Suppressor macrophage treated with lipopolysaccharide for 1 hour (primary cell): ENCODE data around the gene ABHD12B.
"Not testable (repeated sequence)": the region's sequence is repeated elsewhere in the genome, so short reads cannot be mapped to it uniquely, and the experiment has no call there.

ENCODE experiments used
- DNase-seq, 3 donors: peaks; one replicate each; pipeline ENCODE4 v3.0.0-alpha.2; 2020 to 2022

ABHD12B gene

DNA sequence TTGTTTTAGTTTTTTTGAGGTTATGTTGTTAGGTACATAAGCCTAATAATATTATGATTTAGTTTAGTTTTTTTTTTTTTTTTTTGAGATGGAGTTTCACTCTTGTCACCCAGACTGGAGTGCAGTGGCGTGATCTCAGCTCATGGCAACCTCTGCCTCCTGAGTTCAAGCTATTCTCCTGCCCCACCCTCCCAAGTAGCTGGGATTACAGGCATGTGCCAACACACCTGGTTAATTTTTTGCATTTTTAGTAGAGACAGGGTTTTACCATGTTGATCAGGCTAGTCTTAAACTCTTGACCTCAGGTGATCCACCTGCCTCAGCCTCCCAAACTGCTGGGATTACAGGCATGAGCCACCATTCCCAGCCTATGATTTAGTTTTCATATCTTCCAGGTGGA, 25.2 kb downstream of the ABHD12B start:
- DNase-seq: not testable (repeated sequence)

DNA sequence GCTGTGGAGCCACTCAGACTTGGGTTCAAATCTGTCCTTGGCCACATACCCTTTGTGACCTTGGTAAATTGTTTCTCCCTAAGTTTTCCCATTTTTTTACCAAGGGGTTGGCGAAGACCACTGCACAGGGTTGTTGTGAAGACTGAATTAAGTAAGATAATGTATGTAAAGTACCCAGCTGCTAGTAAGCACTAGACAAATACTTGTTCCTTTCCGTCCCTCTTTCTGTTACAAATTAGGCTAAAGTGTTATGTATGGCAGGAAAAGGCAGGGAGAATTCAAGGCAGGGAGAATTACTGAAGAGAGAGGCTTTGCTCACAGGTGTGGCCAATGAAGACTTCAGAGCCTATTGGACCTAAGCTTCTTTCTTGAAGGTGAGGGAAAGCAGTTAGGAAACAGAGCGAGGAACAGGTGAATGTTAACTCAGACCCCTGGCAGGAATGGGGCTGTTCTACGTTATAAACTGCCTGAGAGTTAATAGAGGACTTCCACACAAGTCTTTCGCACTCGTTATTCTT, 25.9 kb downstream of the ABHD12B start:
- no peak for DNase-seq

DNA sequence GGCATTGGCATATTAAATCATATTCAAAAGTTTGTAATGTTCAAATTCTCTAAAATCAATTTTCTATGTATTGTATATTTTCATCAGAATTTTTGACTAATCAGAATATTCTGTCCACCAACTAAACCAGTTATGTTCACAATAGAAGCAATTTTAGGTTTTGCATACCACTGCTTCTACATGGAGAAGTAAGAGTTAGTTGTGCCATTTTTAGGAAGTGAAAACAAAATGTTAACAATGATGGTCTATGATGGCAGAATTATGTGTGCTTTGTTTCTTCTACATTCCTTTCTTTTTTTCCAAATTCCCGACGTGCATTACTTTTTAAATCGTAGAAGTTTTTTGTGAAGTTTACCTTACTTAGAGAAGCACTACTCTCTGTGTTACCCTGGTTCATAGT, 29.5 kb downstream of the ABHD12B start:
- peak in 1 of 3 donors; percentile 4 for DNase-seq

DNA sequence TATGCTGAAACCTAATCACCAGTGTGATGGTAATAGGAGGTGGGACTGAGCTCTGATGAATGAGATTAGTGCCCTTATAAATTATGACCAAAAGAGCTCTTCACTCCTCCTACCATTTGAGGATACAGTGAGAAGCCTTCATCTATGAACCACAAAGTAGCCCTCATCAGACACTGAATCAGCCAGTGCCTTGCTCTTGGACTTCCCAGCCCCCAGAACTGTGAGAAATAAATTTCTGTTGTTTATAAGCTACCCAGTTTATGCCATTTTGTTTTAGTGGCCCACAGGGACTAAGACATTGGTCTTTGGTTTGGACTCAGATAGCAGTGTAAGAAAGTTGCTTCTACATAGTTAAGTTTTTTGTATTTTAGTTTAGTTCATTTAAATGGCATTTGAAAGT, 32.9 kb downstream of the ABHD12B start:
- no peak for DNase-seq

DNA sequence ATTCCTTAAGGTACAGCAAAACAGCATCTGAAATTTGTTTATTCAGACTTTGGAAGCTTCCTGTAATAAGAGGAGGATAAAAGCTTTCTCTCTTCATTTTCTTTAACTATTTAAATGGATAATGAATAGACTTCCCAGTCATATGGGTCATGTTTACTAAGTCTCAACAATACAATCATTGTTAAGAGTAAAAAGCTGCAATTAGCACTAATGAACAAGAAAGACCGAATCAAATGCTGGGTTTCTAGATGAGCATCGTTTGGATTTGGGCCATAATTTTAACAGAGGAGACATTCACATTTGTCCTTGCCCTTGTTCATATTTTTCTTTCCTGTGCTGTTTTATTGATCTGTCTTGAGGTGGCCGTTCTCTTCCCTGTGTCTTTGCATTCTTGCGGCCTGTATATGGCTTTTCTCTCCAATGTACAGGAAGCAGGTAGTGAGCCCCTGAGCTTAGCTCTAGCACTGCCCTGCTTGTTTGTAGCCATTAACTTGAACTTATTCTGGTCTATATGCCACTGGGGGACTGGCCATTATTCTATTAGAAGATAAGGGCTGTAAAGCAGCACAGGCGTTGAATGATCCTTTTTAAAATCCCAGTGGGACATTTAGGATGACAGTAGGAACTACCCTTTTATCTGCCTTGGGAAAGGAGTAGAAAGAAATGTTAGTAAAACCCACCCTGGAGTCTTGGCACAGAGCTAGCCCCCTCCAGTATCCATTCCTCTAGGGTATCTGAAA, 34.6 kb downstream of the ABHD12B start:
- no peak for DNase-seq

DNA sequence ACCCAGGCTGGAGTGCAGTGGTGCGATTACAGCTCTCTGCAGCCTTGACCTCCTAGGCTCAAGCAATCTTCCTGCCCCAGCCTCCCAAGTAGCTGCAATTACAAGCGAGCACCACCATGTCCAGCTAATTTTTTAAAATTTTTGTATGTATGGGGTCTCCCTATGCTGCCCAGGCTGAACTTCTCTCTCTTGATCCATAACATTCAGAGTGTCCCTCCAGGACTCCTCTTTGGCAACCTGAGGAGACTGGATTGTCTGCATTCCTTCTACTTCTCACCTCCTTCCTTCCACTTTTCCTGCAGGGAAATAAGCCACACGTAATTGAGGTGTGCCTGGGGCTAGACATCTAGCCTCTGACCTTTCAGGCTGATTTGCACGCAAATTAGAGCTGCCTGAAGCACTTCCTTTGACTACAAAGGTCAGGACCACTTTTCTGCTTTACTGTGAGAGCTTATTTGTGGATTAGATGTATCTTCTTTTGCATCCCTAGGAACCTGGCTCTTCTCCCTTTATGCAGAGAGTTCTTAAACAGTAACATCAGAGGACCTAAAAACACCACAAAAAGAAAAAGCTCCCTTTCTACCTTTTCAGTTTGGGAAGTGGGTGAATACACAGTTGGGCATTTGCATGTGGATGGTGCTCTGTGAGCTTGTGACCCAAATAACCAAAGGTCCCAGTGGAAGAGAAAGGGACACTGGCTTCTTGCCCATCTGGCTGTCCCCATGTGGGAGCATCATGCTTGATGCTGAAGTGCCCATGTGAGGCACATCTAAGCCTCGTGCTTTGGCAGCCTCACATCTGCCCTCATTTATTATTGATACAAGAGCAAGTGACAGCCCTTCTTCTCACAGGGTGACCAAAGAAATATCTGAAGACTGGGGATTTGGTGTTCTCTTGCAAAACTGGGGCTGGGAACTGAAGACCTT, 38.9 kb downstream of the ABHD12B start:
- DNase-seq: no peak

DNA sequence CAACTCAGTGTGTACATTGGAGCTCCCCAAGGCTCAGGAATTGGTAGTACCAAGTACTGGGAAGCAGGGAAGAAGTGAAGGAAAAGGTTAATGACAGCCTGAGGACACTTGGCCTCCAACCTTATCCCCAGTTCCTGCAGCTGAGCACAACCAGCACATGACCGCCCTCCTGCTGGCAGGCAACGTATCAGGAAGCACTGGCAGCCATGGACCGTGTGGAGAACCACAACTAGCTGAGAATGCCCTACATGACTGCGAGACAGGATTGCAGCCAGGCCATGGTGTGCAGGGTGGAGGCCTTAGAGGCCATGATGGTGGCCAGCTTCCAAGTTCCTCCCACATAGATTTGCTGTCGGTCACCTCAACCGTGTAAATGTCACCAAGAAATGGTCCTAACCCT, 45.6 kb downstream of the ABHD12B start:
- no peak for DNase-seq

DNA sequence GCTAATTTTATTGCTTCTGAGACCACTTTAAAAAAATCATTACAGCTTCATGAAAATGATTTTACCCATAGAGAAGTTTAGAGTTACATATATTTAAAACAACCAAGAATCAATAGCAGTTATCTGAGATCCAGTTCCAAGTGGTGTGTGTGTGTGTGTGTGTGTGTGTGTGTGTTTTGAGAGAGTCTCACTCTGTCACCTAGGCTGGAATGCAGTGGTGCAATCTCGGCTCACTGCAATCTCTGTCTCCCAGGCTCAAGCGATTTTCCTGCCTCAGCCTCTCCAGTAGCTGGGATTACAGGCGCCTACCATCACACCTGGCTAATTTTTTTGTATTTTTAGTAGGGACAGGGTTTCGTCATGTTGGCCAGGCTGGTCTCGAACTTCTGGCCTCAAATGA, 47.7 kb downstream of the ABHD12B start:
- DNase-seq: not testable (repeated sequence)

DNA sequence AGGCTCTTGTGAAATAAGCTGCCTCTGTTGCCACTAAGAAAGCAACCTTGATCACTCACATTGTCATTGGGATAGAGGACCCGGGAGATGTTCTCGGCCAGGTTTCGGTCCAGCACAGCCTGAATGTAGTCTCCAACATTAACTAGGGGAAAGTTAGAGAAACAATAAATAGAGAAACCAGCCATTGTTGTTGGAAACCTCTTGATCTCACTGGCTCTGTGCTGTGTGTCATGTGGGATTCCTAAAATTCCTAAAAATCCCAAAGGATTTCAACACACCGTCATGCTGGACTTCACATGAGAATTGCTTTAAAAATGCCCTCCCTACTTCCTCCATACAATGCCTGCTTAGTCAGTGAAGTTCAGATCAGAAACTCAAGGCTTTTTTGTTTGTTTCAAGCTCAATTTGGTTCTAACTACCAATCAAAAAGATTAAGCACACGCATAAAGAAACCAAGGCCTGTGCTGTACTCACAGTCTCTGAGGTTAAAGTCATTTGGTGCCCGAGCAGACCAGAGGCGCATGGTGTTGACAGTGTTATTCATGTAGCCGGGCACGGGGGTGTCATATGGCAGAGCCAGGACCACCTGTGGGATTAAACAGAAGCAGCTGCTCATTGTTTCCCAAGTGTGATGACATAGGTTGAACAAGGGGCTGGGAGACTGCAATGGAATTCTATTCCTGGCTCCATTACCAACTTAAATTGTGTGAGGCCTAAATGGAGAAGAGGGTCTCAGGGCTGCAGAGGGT, 48.8 kb downstream of the ABHD12B start:
- DNase-seq: no peak

DNA sequence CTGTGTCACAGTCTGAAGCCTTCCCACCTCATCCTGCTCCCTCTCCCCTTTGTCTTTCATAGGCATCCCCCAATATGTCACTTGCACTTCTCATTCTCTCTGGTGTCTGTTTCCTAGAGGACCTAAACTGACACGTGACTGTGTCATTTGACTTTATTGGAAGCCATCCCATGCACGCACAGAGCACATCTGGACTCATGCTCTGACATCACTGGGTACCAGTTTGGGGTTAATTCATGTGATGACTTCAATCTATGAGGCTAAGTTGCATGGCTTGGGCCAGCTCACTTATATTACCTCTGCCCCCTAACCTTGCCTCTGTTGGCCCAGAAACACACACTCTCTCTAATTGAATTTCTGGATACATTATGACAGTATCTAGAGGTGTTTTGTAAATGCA, 51.0 kb downstream of the ABHD12B start:
- no peak for DNase-seq

DNA sequence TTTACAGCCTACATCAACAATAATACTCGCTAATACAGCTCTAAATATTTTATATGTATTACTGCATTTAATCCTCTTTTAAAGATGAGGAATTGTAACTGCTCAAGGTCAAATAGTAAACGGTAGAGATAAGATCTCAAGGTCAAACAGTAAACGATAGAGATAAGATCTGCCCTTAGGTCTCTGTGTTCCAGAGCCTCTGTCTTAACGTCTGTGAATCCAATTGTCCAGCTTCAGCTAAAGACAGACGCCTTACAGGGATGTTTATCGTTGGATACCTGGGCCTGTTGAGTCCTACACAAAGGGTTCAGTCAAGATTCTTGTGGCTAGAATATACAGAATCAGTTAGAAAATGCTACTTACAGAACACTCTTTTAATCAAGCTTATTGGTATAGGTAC, 52.4 kb downstream of the ABHD12B start:
- DNase-seq: no peak

DNA sequence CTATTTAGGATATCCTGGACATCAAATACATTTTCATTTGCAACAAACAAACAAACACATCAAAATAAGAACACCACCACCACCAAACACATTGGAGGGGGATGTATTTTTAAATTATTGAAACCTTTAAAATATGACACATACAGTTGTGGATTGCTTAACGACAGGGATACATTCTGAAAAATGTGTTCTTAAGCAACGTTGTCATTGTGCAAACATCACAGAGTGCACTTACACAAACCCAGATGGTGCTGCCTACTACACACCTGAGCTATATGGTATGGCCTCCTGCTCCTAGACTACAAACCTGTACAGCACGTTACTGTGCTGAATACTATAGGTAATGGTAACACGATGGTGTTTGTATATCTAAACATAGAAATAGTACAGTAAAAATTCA, 53.0 kb downstream of the ABHD12B start:
- no peak for DNase-seq

DNA sequence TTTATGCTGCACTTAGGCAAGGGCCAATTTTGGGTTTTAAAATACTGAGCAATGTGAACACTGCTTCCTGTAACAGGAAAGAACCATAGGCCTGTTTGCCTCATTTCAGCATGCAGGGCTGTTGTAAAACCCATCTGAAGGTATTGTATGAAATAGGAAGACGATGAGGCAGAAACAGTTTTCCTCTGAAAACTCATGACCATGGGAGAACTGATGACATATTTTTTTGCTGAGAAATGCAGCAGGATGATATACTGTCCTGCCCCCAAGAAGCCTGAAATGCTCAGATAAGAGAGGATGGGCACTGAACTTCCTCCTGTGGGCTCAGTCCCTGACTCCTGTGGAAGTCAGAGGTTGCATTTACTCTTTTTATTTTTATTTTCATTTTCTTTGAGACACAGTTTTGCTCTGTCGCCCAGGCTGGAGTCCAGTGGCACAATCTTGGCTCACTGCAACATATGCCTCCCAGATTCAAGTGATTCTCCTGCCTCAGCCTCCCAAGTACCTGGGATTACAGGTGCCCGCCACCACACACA, 55.1 kb downstream of the ABHD12B start:
- peak; percentile 56 to 73 (median 65) for DNase-seq

DNA sequence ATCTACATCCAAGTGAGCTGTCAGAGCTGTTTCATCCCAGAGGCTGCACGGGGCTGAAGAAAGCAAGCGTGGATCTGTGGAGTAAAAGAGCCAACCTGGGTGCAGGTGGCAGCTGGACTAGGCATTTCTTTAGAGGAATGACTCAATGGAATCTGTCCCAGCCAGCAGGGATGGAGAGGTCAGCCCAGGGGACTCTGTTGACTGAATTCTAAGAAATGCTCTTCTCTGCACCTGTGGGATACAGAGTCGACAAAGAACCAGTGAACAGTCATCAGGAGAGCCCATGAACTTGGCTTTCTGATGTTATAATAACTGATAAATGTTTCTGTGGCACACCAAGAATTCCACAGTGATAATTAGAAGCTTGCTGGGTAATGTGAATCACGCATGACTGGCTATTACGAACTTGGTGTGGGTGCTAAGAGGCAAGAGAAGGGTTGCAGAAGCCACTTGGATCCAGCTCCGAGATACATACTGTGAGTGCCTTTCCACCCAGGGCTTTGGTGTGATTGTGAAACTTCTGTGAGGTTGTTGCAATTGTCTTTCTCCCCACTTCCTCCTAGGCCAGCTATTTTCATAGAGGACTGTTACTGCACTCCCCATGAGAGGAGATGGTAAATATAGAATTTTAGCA, 56.3 kb downstream of the ABHD12B start:
- DNase-seq: peak; percentile 84 to 93 (median 92)

DNA sequence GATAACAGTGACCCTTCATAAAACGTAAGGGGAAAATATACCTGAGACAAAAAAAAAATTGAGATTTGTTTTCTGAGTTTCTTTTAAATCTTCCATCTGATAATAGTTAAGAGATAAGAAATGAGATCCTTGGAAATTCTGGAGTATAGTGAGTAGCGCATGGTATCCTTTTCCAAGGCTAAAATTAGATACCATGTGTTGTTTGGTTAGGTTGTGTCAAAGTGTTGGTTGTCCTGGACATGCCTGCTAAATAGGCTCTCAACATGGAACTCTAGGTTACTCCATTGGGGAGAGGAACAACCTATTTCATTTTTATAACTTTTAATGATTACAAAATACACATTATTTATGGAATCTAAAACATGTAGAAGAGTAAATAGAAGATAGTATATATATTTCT, 57.7 kb downstream of the ABHD12B start:
- DNase-seq: no peak

DNA sequence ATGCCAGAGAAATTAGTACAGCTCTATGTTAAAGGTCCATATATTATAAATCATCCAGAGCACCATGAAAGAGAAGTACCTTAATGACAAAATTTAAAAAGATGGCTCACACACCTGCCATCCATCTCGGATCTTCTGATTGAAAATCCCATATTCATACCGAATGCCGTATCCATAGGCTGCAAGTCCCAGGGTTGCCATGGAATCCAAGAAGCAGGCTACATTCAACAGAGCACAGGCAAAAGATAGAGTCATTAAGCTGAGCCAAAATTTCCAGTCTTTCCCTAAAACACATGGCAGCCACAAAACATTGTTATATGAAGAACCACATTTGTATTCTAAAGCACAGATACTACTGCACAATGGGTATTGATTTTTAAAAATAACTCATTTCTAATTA, 59.7 kb downstream of the ABHD12B start:
- DNase-seq: no peak

DNA sequence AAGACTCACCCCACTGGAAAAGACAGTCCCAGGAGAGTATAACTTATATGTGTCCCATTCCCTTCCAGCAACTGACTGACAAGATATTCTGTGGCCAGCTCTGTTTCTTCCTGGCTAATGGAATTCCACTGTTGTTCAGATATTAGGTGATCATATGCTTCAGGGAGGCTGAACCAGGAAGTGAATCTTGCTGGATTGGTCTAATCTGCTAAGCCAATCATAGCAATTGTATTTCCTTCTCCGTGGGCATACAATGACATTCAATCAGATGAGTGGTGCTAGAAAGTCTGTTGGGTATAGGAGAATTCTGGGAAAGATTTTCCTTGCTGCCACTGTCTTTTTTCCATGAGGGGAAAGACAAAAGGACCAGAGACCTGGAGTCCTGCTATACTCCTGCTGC, 60.3 kb downstream of the ABHD12B start:
- peak in 2 of 3 donors; percentile 27 to 40 for DNase-seq

DNA sequence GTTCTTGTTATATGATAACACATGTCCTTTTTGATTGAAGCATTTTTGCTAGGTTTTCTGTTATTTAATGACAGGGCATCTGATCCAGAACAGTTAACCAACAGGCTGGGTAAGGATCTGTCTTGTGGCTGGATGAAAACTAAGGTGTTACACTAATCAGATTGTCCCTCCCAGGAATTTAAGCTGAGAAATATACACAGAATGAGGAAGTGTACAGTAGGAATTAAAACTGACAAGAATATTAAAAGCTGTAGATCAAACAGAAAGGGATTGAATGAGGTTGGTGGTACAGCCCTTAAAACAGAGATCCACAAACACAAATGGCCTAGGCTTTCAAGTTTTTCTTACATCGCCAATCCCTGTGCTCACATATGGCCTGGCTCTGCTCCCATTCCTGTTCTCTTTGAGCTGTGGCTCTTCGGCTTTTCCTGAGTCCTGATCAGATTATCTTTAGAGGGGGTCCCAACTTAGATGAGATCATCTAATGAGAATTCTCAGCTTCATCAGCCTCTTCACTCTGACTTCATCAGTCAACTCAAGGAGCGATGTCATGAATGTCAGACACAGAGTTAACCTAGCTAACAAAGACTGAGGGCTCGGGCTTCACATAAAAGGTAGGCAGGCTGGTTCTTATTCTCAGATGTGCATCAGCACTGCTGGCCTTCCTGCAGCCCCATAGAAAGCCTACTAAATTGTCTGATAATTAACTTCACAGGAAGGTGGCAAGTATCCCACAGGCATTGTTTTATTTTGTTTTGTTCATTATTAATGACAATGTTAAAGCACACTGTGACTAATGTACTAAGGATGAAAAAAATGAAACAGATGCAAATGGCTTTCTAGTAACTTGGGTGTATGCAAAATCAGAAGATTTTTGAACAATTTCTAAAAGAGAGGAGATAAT, 61.0 kb downstream of the ABHD12B start:
- no peak for DNase-seq

DNA sequence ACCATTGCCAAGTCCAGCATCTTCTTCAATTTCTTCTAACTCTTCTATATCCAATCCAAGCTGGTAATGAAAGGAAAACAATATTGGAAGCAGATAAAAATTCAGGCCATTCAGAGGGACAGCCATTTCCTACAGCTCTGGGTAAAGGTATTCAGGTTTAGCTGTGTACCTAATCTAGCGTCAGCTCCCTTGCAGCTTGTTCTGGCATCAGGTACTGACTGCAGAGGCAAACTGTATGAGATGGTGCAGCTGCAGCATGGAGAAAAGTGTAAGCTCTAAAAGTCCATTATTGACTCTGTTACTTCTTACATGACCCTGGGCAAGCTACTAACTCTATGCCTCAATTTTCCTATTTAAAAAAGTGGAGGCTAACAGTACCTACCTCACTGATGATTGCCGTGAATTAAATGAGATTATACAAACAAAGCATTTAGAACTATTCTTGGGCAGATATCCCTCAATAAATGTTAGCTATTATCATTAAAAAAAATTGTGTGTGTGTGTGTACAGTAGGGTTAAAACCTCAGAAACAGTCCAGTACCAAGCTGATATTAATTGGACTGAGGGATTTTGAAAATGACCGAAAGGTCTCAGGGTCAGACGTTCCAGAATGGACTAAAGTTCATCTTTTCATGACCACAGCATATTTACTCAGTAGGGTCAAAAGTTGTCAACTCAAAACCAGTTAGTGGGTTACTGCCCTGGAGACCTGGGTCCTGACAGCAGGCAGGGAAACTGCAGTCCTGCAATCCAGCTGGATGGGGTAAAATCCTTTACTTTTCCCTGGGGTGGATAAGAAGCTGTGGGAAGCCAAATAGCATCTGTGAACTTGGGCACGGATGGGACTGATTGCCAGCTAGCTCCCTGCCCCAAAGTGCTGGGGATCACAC, 63.5 kb downstream of the ABHD12B start:
- DNase-seq: no peak

DNA sequence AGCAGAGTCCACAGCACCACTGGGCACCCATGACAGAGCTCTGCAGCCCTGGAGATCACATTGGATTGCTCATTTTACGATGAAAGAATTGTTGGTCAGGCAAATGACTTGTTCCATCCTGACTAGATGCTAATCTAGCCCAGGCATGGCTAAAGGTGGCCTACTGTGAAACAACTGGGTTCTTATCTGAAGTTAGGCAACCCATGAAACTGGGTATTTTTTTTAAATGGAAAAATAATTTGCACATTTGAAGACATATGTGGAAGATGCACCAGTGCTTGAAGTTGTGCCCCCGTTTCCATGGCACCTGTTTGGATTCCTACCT, 64.1 kb downstream of the ABHD12B start:
- DNase-seq: no peak
